Mammary epithelial cell (primary cell): ENCODE data around the gene SNTG2.

ENCODE experiments used
- CTCF ChIP-seq, 2 donors: IDR thresholded peaks in 1 of 2; conservative IDR thresholded peaks in 1 of 2; 2 replicates each; pipeline ENCODE4 v1.5.1; 2011 to 2012; ENCODE audit warnings: inconsistent platforms in 2 of 2, low read length in 2 of 2, mild to moderate bottlenecking in 2 of 2, control low read depth in 1 of 2, low read depth in 1 of 2; ENCODE audit not compliant: insufficient read depth in 1 of 2; ENCODE audit errors: extremely low read depth in 1 of 2
- EZH2 ChIP-seq: IDR thresholded peaks from 2 replicates; pipeline ENCODE4 v1.6.1; 2012; ENCODE audit warnings: low read length, inconsistent platforms, borderline replicate concordance

- TF ChIP-seq CTCF (conservative IDR thresholded peaks at IDR 0.05 in 1 of 2, IDR thresholded peaks at IDR 0.05 in 1 of 2; ENCODE audit: extremely low read depth in 1 of 2, insufficient read depth in 1 of 2, low read depth in 1 of 2, low read length in 2 of 2) (no peak), EZH2 (no peak)
Measured at GRCh38 chr2:1321321-1321720, 370.7 kb downstream of the SNTG2 start.
